Neural progenitor cell (in vitro differentiated cells): Measurements from ENCODE around the gene MORN5. TPM values are rescaled to one million over a fixed set of nuclear protein-coding genes. Genes with fewer than 3 reads are reported as not detected.

ENCODE experiments used
- DNase-seq: peaks from one replicate; pipeline ENCODE4 v3.0.0-alpha.2; 2016; ENCODE audit warnings: low spot score
- H2AFZ ChIP-seq: fragments of 200-600 bp; sonication (generic); replicated peaks from 2 replicates; pipeline ENCODE4 v1.6.1; 2016; ENCODE audit warnings: antibody characterized with exemption
- H3F3A ChIP-seq: fragments of 200-600 bp; sonication (generic); 2 replicates; pipeline ENCODE4 v1.6.1; 2016; ENCODE audit warnings: antibody characterized with exemption, low read depth
- H3K27ac ChIP-seq: fragments of 200-600 bp; sonication (generic); 2 replicates; pipeline ENCODE4 v1.5.1; 2016; ENCODE audit warnings: mild to moderate bottlenecking
- H3K27me3 ChIP-seq: fragments of 200-600 bp; sonication (generic); 2 replicates; pipeline ENCODE4 v1.6.1; 2016; ENCODE audit warnings: mild to moderate bottlenecking, moderate library complexity
- H3K36me3 ChIP-seq: fragments of 200-600 bp; sonication (generic); 2 replicates; pipeline ENCODE4 v1.5.1; 2016
- H3K4me1 ChIP-seq: fragments of 200-600 bp; sonication (generic); 2 replicates; pipeline ENCODE4 v1.6.1; 2016; ENCODE audit warnings: mixed run types
- H3K4me2 ChIP-seq: fragments of 200-600 bp; sonication (generic); 2 replicates; pipeline ENCODE4 v1.6.1; 2016
- H3K4me3 ChIP-seq: fragments of 200-600 bp; sonication (generic); 2 replicates; pipeline ENCODE4 v1.5.1; 2016
- H3K79me2 ChIP-seq: fragments of 200-600 bp; sonication (generic); 2 replicates; pipeline ENCODE4 v1.6.1; 2016; ENCODE audit warnings: low read depth
- H3K9ac ChIP-seq: fragments of 200-600 bp; sonication (generic); 2 replicates; pipeline ENCODE4 v1.6.1; 2016
- H3K9me3 ChIP-seq: fragments of 200-600 bp; sonication (generic); 2 replicates; pipeline ENCODE4 v1.5.1; 2016; ENCODE audit warnings: low read depth
- H4K20me1 ChIP-seq: fragments of 200-600 bp; sonication (generic); 2 replicates; pipeline ENCODE4 v1.6.1; 2016; ENCODE audit warnings: low read depth
- H3K27ac Mint-ChIP-seq: 3 replicates; pipeline ENCODE4 v1.8.0; 2021; ENCODE audit warnings: mixed read lengths
- H3K27me3 Mint-ChIP-seq: 2 replicates; pipeline ENCODE4 v1.8.0; 2022; ENCODE audit warnings: low read depth, mild to moderate bottlenecking, inconsistent platforms, moderate library complexity, mixed read lengths; ENCODE audit not compliant: insufficient read depth
- H3K36me3 Mint-ChIP-seq: 3 replicates; pipeline ENCODE4 v1.8.0; 2021; ENCODE audit warnings: mixed read lengths
- H3K4me1 Mint-ChIP-seq: 3 replicates; pipeline ENCODE4 v1.8.0; 2021; ENCODE audit warnings: mixed read lengths
- H3K4me3 Mint-ChIP-seq: 3 replicates; pipeline ENCODE4 v1.8.0; 2021; ENCODE audit warnings: mild to moderate bottlenecking, moderate library complexity, mixed read lengths
- H3K9me3 Mint-ChIP-seq: 3 replicates; pipeline ENCODE4 v1.8.0; 2020; ENCODE audit warnings: mixed read lengths
- EZH2 ChIP-seq: fragments of 200-600 bp; sonication (generic); IDR thresholded peaks from 2 replicates; pipeline ENCODE4 v1.6.1; 2017; ENCODE audit warnings: antibody characterized with exemption, mild to moderate bottlenecking, moderate library complexity
- EZH2phosphoT487 ChIP-seq: fragments of 200-600 bp; sonication (generic); IDR thresholded peaks from 2 replicates; pipeline ENCODE4 v1.6.1; 2017; ENCODE audit warnings: antibody characterized with exemption
- total RNA-seq: library from RNA; depleted of rRNA; stranded (reverse); fragments of >200 nt; gene quantifications from 2 replicates; pipeline ENCODE4 v1.2.3, GENCODE V29; 2015; ENCODE audit warnings: low replicate concordance
- TF ChIP-seq, protein P1 (sequence below): fragments of 200-600 bp; sonication (generic); IDR thresholded peaks from 2 replicates; pipeline ENCODE4 v1.5.1; 2017; ENCODE audit warnings: antibody characterized with exemption, mild to moderate bottlenecking

The MORN5 gene
- 1.7 and 3.7 TPM in 2 replicates for total RNA-seq

DNA sequence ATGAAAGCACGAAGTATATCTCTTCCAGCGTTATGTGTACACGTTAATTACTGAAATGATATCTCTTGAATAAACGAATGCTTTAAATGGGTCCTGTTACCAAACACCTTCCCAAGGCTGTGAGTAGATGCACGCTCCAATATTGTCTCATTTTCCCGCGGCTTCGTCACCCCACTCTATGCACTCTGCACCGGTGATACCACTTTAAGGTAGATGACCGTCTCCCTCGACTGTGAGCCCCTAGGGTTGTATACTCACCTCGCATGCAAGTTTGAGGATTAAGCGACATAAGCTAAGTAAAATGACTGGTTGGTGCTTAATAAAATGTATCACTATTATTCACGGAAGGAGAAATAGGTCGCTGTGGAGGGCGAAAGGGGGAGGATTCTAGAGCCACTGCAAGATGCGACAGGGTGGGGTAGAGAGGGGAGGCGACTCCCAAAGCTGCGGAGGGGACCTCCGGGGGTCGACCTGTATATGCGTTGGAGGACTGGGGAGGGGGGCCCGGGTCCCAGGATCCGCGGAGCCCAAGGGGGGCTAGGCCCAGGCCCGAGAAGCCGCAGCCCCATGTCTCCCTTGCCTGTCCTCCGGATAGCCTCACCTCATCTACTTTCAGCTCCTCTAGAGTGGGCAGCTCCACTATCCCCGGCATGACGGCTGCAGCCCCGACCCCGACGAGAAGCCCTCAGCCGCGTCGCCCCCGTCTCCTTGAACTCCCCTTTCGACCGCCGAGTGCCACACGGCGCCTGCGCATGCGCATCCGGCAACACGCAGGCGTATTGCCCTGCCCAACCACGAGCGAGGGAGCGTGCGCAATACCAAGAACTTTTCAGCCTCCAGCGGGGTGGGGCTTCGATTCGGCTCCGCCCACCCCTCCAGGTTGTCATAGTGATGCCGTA is at the start of gene MORN5, which contains the start of gene NDUFA8:
TSS of gene MORN5 (plus strand) at position 883 of the 899 bp plus-strand sequence. CDS start 65 bp downstream, outside the sequence.
TSS of gene NDUFA8 (minus strand) at position 754 of the 899 bp plus-strand sequence. CDS start at position 652, 102 bp downstream.
- H3K27me3 ChIP-seq = peaks cover 23% of the 10 kb centered on the region
- Mint-ChIP-seq H3K36me3 (no peaks in the 10 kb centered on the region), H3K9me3 (peaks cover 8% of the 10 kb centered on the region), H3K4me3 (peak within 1 kb of the TSS; percentile 97), H3K27ac (peak within 1 kb of the TSS; percentile 89), H3K4me1 (peaks cover 17% of the 10 kb centered on the region), H3K27me3 (peaks cover 9% of the 10 kb centered on the region)
- peak; percentile 99 for DNase-seq
- no peak within 1 kb of the TSS for H3K27ac ChIP-seq
- peak within 1 kb of the TSS; percentile 65 for H3K9ac ChIP-seq
- peak within 1 kb of the TSS; percentile 96 for H3K4me3 ChIP-seq
- H4K20me1 ChIP-seq = peaks cover 30% of the 10 kb centered on the region
- H2AFZ ChIP-seq = peak within 1 kb of the TSS; percentile 86
- no peaks in the 10 kb centered on the region for H3F3A ChIP-seq
- no peaks in the 10 kb centered on the region for H3K4me1 ChIP-seq
- peak within 1 kb of the TSS; percentile 89 for H3K4me2 ChIP-seq
- TF ChIP-seq EZH2phosphoT487 (no peak), EZH2 (no peak)
- TF ChIP-seq, protein P1, sequence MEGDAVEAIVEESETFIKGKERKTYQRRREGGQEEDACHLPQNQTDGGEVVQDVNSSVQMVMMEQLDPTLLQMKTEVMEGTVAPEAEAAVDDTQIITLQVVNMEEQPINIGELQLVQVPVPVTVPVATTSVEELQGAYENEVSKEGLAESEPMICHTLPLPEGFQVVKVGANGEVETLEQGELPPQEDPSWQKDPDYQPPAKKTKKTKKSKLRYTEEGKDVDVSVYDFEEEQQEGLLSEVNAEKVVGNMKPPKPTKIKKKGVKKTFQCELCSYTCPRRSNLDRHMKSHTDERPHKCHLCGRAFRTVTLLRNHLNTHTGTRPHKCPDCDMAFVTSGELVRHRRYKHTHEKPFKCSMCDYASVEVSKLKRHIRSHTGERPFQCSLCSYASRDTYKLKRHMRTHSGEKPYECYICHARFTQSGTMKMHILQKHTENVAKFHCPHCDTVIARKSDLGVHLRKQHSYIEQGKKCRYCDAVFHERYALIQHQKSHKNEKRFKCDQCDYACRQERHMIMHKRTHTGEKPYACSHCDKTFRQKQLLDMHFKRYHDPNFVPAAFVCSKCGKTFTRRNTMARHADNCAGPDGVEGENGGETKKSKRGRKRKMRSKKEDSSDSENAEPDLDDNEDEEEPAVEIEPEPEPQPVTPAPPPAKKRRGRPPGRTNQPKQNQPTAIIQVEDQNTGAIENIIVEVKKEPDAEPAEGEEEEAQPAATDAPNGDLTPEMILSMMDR = no peak
- no peaks in the 10 kb centered on the region for H3K9me3 ChIP-seq
- H3K79me2 ChIP-seq = peaks cover 47% of the 10 kb centered on the region
- no peaks in the 10 kb centered on the region for H3K36me3 ChIP-seq

DNA sequence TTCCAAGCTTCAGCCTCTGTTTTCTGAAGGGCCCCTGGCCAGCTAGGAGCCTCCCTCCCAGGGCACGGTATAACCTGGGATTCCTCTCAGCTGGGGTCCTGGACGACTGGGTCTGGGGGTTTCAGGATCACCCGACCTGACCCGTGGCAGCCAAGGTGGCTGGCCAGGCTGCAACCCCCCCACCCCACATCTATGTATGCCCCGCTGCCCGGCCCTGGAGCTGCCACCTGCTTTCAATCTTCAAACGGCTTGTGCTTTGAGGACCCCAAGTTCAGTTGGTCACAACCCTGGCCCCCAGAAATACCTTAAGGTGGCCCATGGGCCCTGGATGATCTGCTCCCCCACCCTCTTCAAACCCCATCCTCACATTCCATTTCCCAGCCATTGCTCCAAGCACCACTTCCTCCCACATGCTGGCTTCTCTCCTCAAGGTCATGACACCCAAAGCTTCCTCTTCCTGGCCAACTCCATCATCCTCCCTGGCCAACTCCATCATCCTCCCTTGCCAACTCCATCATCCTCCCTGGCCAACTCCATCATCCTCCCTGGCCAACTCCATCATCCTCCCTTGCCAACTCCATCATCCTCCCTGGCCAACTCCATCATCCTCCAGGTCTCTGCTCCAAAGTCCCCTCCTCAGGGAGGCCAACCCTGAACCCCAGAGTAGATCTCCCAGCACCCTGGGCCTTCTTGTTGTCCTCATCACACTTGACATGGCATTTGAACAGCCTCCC is 49.4 kb upstream of the MORN5 start:
- Histone ChIP-seq H3K4me3 (no peak overlapping the region), H3K9me3 (no peaks in the 10 kb centered on the region), H3F3A (peaks cover 19% of the 10 kb centered on the region), H3K4me1 (peaks cover 34% of the 10 kb centered on the region), H2AFZ (no peak overlapping the region), H3K79me2 (no peaks in the 10 kb centered on the region), H4K20me1 (no peaks in the 10 kb centered on the region), H3K4me2 (no peak overlapping the region), H3K27ac (no peak overlapping the region), H3K27me3 (no peaks in the 10 kb centered on the region), H3K9ac (no peak overlapping the region), H3K36me3 (no peaks in the 10 kb centered on the region)
- H3K4me3 Mint-ChIP-seq = no peak overlapping the region
- no peaks in the 10 kb centered on the region for H3K36me3 Mint-ChIP-seq
- H3K9me3 Mint-ChIP-seq = no peaks in the 10 kb centered on the region
- no peak for DNase-seq
- H3K27ac Mint-ChIP-seq = no peak overlapping the region
- peaks cover 9% of the 10 kb centered on the region for H3K27me3 Mint-ChIP-seq
- TF ChIP-seq, protein P1 = no peak
- no peak for TF ChIP-seq EZH2phosphoT487
- no peak for TF ChIP-seq EZH2
- peaks cover 33% of the 10 kb centered on the region for H3K4me1 Mint-ChIP-seq

DNA sequence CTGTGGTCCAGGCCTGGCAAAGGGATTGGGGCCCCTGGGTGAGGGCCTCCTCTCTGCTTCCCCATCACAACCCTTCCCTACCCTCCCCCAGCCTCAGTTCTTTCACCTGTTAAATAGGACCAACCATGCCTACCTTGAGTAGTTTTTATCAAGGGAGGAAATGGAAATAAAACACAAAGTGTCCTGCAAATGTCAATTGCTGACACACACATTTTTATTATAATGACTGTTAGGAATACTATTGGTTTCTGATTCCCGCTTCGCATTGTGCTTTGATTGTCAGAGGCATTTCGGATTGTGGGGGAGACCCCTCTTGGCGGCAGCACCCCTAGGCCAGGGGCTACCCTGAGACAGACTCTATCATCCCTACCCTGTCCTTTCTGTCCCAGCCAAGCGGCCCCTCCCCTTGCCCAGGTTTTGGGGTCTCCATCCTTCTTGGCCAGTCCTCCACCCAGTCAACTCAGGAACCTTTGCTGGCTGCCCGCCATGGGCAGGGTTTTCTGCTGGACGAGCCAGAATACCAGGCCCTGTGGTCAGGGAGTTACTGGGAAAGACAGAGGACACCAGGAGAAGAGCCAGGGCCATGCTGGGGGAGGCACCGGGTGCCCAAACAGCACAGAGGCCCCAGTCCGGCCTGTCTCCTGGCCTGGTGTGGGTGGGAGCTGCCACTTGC is 48.2 kb upstream of the MORN5 start:
- H3K9me3 Mint-ChIP-seq = no peaks in the 10 kb centered on the region
- peaks cover 43% of the 10 kb centered on the region for H3K4me1 Mint-ChIP-seq
- Histone ChIP-seq H3K9me3 (no peaks in the 10 kb centered on the region), H3F3A (peaks cover 32% of the 10 kb centered on the region), H3K27ac (no peak overlapping the region), H3K4me1 (peaks cover 46% of the 10 kb centered on the region), H3K9ac (no peak overlapping the region), H3K79me2 (no peaks in the 10 kb centered on the region), H3K27me3 (no peaks in the 10 kb centered on the region), H3K4me3 (no peak overlapping the region), H4K20me1 (no peaks in the 10 kb centered on the region), H3K36me3 (no peaks in the 10 kb centered on the region), H2AFZ (no peak overlapping the region), H3K4me2 (no peak overlapping the region)
- no peaks in the 10 kb centered on the region for H3K36me3 Mint-ChIP-seq
- TF ChIP-seq EZH2phosphoT487 = no peak
- no peak for TF ChIP-seq EZH2
- TF ChIP-seq, protein P1 = no peak
- H3K27ac Mint-ChIP-seq = no peak overlapping the region
- no peak overlapping the region for H3K4me3 Mint-ChIP-seq
- DNase-seq = no peak
- peaks cover 7% of the 10 kb centered on the region for H3K27me3 Mint-ChIP-seq
